IMR-90 (cell line): Measurements from ENCODE around the gene MRE11. TPM values are rescaled to one million over a fixed set of nuclear protein-coding genes. Genes with fewer than 3 reads are reported as not detected.

Experiments used
- ATAC-seq: fragments of 200-7000 bp; cut with Tn5 transposase; 2 replicates; pipeline ENCODE4 v1.9.1; 2020; ENCODE audit warnings: low read depth, mild to moderate bottlenecking, moderate library complexity
- BruUV-seq: library from RNA; stranded (reverse); fragments of 400-500 nt; replicated peaks from 2 replicates; lab custom pipeline; 2021; lab: Mats Ljungman, UMichigan
- CTCF ChIA-PET: fragments of 300-600 bp; formaldehyde crosslinking; extraction: SDS; loops from one replicate; lab custom pipeline; 2021; ENCODE audit warnings: antibody characterized with exemption; lab: Yijun Ruan, JAX
- POLR2A ChIA-PET: fragments of 300-600 bp; sonication (Branson Sonifier 250); formaldehyde crosslinking; loops from one replicate; lab custom pipeline; 2022; ENCODE audit warnings: antibody characterized with exemption; ENCODE audit not compliant: unreplicated experiment; lab: Charles Lee
- DNase-seq: peaks from one replicate; pipeline ENCODE4 v3.0.0; 2013
- H2AFZ ChIP-seq: replicated peaks from 2 replicates; pipeline ENCODE3; 2013; ENCODE audit warnings: low read length, mild to moderate bottlenecking; ENCODE audit not compliant: poor library complexity
- H2AK5ac ChIP-seq: 2 replicates; pipeline ENCODE4 v1.6.1; 2013; ENCODE audit warnings: low read depth, low read length, inconsistent platforms
- H2AK9ac ChIP-seq: replicated peaks from 2 replicates; pipeline ENCODE3; 2013; ENCODE audit warnings: mild to moderate bottlenecking, low read depth, low read length, moderate library complexity; ENCODE audit not compliant: poor library complexity
- H2BK120ac ChIP-seq: 2 replicates; pipeline ENCODE4 v1.6.1; 2013; ENCODE audit warnings: low read depth, low read length, inconsistent platforms
- H2BK15ac ChIP-seq: 3 replicates; pipeline ENCODE4 v1.6.1; 2013; ENCODE audit warnings: low read depth, low read length, inconsistent platforms
- H2BK20ac ChIP-seq: 2 replicates; pipeline ENCODE4 v1.6.1; 2013; ENCODE audit warnings: low read depth, mild to moderate bottlenecking, inconsistent platforms, low read length, moderate library complexity
- H2BK5ac ChIP-seq: 2 replicates; pipeline ENCODE4 v1.6.1; 2013; ENCODE audit warnings: mild to moderate bottlenecking, low read depth, low read length, inconsistent platforms; ENCODE audit not compliant: poor library complexity, severe bottlenecking
- H3K14ac ChIP-seq: replicated peaks from 2 replicates; pipeline ENCODE4 v1.6.1; 2013; ENCODE audit warnings: low read depth, low read length, inconsistent platforms
- H3K18ac ChIP-seq: 2 replicates; pipeline ENCODE4 v1.6.1; 2013; ENCODE audit warnings: low read depth, low read length, control low read depth
- H3K23ac ChIP-seq: 2 replicates; pipeline ENCODE4 v1.6.1; 2013; ENCODE audit warnings: low read depth, low read length, inconsistent platforms
- H3K27ac ChIP-seq: 2 replicates; pipeline ENCODE4 v1.5.1; 2013; ENCODE audit warnings: mild to moderate bottlenecking, control low read depth, low read length; ENCODE audit not compliant: insufficient read depth
- H3K27me3 ChIP-seq: 2 replicates; pipeline ENCODE4 v1.6.1; 2013; ENCODE audit warnings: low read length; ENCODE audit not compliant: control insufficient read depth, insufficient read depth
- H3K36me3 ChIP-seq: 2 replicates; pipeline ENCODE4 v1.6.1; 2013; ENCODE audit warnings: low read length, mixed read lengths; ENCODE audit not compliant: control insufficient read depth, insufficient read depth
- H3K4ac ChIP-seq: 2 replicates; pipeline ENCODE4 v1.6.1; 2013; ENCODE audit warnings: low read depth, low read length, inconsistent platforms
- H3K4me1 ChIP-seq: 2 replicates; pipeline ENCODE4 v1.6.1; 2013; ENCODE audit warnings: low read length, mixed read lengths; ENCODE audit not compliant: control insufficient read depth, insufficient read depth
- H3K4me2 ChIP-seq: 2 replicates; pipeline ENCODE4 v1.6.1; 2013; ENCODE audit warnings: low read depth, mild to moderate bottlenecking, control low read depth, low read length, moderate library complexity
- H3K4me3 ChIP-seq: 2 replicates; pipeline ENCODE4 v1.5.1; 2013; ENCODE audit warnings: low read depth, mild to moderate bottlenecking, control low read depth, low read length, moderate library complexity; ENCODE audit not compliant: insufficient read depth
- H3K56ac ChIP-seq: 2 replicates; pipeline ENCODE4 v1.6.1; 2013; ENCODE audit warnings: low read length, inconsistent platforms; ENCODE audit not compliant: insufficient read depth; ENCODE audit errors: extremely low read depth
- H3K79me1 ChIP-seq, 2 experiments: 2 replicates each; pipeline ENCODE4 v1.6.1; 2013; ENCODE audit warnings: low read length in 2 of 2, inconsistent platforms in 1 of 2, low read depth in 1 of 2
- H3K9ac ChIP-seq: 2 replicates; pipeline ENCODE4 v1.6.1; 2013; ENCODE audit warnings: low read depth, low read length, control low read depth
- H3K9me1 ChIP-seq: 2 replicates; pipeline ENCODE4 v1.6.1; 2013; ENCODE audit warnings: low read length, inconsistent platforms; ENCODE audit not compliant: insufficient read depth
- H3K9me3 ChIP-seq: 2 replicates; pipeline ENCODE4 v1.6.1; 2013; ENCODE audit warnings: low read length; ENCODE audit not compliant: control insufficient read depth, insufficient read depth
- H4K20me1 ChIP-seq: 2 replicates; pipeline ENCODE4 v1.6.1; 2013; ENCODE audit warnings: low read length, inconsistent platforms; ENCODE audit not compliant: insufficient read depth
- H4K5ac ChIP-seq: 2 replicates; pipeline ENCODE4 v1.6.1; 2013; ENCODE audit warnings: mild to moderate bottlenecking, low read depth, low read length, control low read depth
- H4K8ac ChIP-seq, 2 experiments: 2 replicates each; pipeline ENCODE4 v1.6.1; 2013; ENCODE audit warnings: low read depth in 2 of 2, low read length in 2 of 2, control low read depth in 1 of 2, inconsistent platforms in 1 of 2
- H4K91ac ChIP-seq: 2 replicates; pipeline ENCODE4 v1.6.1; 2013; ENCODE audit warnings: low read depth, low read length, inconsistent platforms; ENCODE audit not compliant: insufficient read depth
- CEBPB ChIP-seq: IDR thresholded peaks from 2 replicates; pipeline ENCODE4 v1.6.1; 2012; ENCODE audit warnings: low read depth, low read length, improper control_type of control experiment
- FOS ChIP-seq: fragments of 150-350 bp; IDR thresholded peaks from 2 replicates; pipeline ENCODE4 v1.6.1; 2016; ENCODE audit warnings: low read depth, low read length
- MAFK ChIP-seq: IDR thresholded peaks from 2 replicates; pipeline ENCODE4 v1.6.1; 2012; ENCODE audit warnings: low read depth, low read length, improper control_type of control experiment
- MAZ ChIP-seq: IDR thresholded peaks from 2 replicates; pipeline ENCODE4 v1.6.1; 2012; ENCODE audit warnings: low read depth, mild to moderate bottlenecking, low read length, improper control_type of control experiment, moderate library complexity, borderline replicate concordance
- MXI1 ChIP-seq: IDR thresholded peaks from 2 replicates; pipeline ENCODE4 v1.6.1; 2012; ENCODE audit warnings: low read depth, mild to moderate bottlenecking, low read length, moderate library complexity, borderline replicate concordance
- NFE2L2 ChIP-seq: fragments of 150-350 bp; IDR thresholded peaks from 2 replicates; pipeline ENCODE4 v1.6.1; 2016; ENCODE audit warnings: low read depth, mild to moderate bottlenecking, low read length
- RAD21 ChIP-seq: IDR thresholded peaks from 2 replicates; pipeline ENCODE4 v1.6.1; 2012; ENCODE audit warnings: low read length, improper control_type of control experiment
- RCOR1 ChIP-seq: IDR thresholded peaks from 2 replicates; pipeline ENCODE4 v1.6.1; 2012; ENCODE audit warnings: mild to moderate bottlenecking, low read length, improper control_type of control experiment; ENCODE audit not compliant: insufficient replicate concordance
- RFX5 ChIP-seq: IDR thresholded peaks from 2 replicates; pipeline ENCODE4 v1.8.0; 2012; ENCODE audit warnings: low read depth, mild to moderate bottlenecking, low read length, moderate library complexity
- WGBS, 2 experiments: methylation state at CpG; one replicate each; pipeline versions ENCODE4 v1.1.5 to v1.1.7; 2013; ENCODE audit warnings: missing lambda C conversion rate in 2 of 2; ENCODE audit not compliant: insufficient read length in 1 of 2; ENCODE audit errors: extremely low coverage in 2 of 2; 5-methylcytosine and 5-hydroxymethylcytosine counted together
- dilution Hi-C: fragments of 300-500 bp; cut with HindIII; formaldehyde crosslinking; loops from one replicate; pipeline ENCODE4 v1.14.3; 2018; ENCODE audit warnings: low sequenced_read_pairs; ENCODE audit not compliant: unreplicated experiment
- in situ Hi-C: fragments of 300-500 bp; cut with MboI; formaldehyde crosslinking; loops from 3 replicates; pipeline ENCODE4 v1.14.3; 2019; ENCODE audit warnings: low sequenced_read_pairs, inconsistent platforms, mixed read lengths
- intact Hi-C: fragments of 100-400 bp; cut with micrococcal nuclease; formaldehyde crosslinking; loops from 2 replicates; pipeline ENCODE4 v1.10.0; 2022
- polyA plus RNA-seq, 3 experiments: library from polyadenylated mRNA; depleted of rRNA; stranded (reverse); fragments of >200 nt; gene quantifications; 2 replicates each; pipeline ENCODE4 v1.2.3, GENCODE V29; 2012; ENCODE audit warnings: low replicate concordance in 1 of 3
- total RNA-seq: library from RNA; depleted of rRNA; stranded (reverse); fragments of >200 nt; gene quantifications from 2 replicates; pipeline ENCODE4 v1.2.3, GENCODE V29; 2012
- TF ChIP-seq, protein P1 (sequence below): conservative IDR thresholded peaks from 2 replicates; pipeline ENCODE4 v1.5.1; 2012; ENCODE audit warnings: mild to moderate bottlenecking, low read depth, low read length, improper control_type of control experiment
- TF ChIP-seq, protein P2 (sequence below): fragments of 150-350 bp; IDR thresholded peaks from 2 replicates; pipeline ENCODE4 v1.6.1; 2016; ENCODE audit warnings: low read depth, mild to moderate bottlenecking, low read length, moderate library complexity, borderline replicate concordance
- TF ChIP-seq, protein P3 (sequence below): fragments of 150-350 bp; IDR thresholded peaks from 2 replicates; pipeline ENCODE4 v1.6.1; 2017; ENCODE audit warnings: mild to moderate bottlenecking, antibody characterized with exemption, low read length, low read depth

Gene MRE11
- total and polyA plus RNA-seq, 2 of the 4 experiments (the other 2 are of a cell fraction), result 9.0 to 15.6 TPM

DNA sequence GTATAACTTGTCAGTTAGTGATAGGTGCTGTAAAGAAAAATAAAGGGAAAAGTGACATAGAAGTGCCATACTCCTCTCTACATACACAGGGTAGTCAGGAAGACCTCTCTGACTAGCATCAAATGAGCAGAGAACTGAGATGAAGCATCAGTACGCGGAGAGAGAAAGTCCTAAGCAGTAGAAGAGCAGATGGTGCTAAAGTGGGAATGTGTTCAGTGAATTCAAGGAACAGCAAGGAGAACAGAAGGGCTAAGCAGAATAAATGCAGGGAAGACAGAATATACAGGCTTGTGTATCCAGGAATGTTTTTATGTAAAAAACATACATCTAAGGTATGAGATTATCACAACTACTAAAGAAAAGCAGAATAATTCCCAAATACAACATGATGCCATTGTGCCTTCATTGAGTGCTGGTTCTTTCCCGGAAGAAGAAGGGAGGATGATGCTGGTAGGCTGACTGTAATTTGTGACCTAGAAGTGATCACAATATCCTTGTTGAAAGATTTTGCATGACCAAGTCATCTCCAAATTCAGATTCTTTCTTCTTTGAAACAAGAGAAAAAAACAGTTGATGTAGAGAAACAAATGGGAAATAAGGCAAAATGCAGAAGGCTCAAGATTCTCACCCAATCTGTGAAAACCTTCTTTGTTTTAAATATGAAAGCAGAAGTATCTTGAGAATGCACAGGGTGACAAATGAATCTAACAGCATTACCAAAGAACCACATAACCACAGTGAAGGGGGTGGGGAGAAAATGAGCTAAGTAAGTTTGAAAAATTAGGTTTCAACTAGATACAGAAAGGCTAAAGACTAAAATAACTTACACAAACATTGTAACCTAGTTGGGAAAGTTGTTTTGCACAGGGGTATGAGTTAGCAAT lies 20.5 kb downstream of the MRE11 start (continued):
- TF ChIP-seq NFE2L2, result no peak

DNA sequence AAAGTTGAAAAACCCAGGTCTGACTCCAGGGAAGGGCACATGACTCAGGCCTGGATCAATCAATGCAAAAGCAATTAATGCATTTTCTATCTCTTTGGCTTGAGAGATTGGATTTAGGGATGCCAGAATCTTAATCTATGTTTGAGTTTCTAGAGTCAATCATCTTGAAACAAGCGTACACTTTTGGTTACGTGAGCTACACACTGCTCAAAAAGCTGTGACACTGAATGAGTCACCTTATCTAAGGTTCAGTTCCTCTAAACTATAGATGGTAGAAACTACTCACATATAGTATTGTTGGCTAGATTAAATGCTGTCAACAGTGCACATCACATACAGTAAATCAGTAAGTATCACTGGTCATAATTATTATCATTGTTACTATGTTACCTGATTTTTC lies 24.2 kb downstream of the MRE11 start:
- CTCF ChIA-PET, result interaction anchor here (0.8 kb wide), 1 partner anchor 19 kb away, joined by 3 read pairs; no protein-coding TSS in a partner anchor
- no peak overlapping the region for H2BK120ac ChIP-seq
- H3K79me1 ChIP-seq, result no peaks in the 10 kb centered on the region
- H2BK15ac ChIP-seq, result no peak overlapping the region
- no peak overlapping the region for H3K18ac ChIP-seq
- H3K4me1 ChIP-seq, result no peaks in the 10 kb centered on the region
- no peak overlapping the region for H3K4me2 ChIP-seq
- H3K36me3 ChIP-seq, result peaks cover 4% of the 10 kb centered on the region; the same call in 1 of the 2 replicates
- no peak overlapping the region for H4K5ac ChIP-seq
- POLR2A ChIA-PET, result no interaction called here
- no peak overlapping the region for H3K23ac ChIP-seq
- intact Hi-C loops (no loop called here), dilution Hi-C loops (no loop called here), in situ Hi-C loops (no loop called here)
- no peak overlapping the region for H3K4me3 ChIP-seq
- BruUV-seq, result no TSS peak
- no peak overlapping the region for H3K14ac ChIP-seq
- no peak overlapping the region for H3K56ac ChIP-seq
- H3K9me3 ChIP-seq, result no peaks in the 10 kb centered on the region
- H4K20me1 ChIP-seq, result no peaks in the 10 kb centered on the region
- no peak overlapping the region for H2BK20ac ChIP-seq
- H4K8ac ChIP-seq, result no peak overlapping the region
- WGBS, 2 experiments, result no CpG with 5 or more reads among the region's 2 CpGs
- no peak overlapping the region for H4K91ac ChIP-seq
- no peak overlapping the region for H2BK5ac ChIP-seq
- H3K9me1 ChIP-seq, result no peaks in the 10 kb centered on the region
- DNase-seq, result peak; percentile 10
- no peak overlapping the region for H3K27ac ChIP-seq
- no peak for ATAC-seq
- H3K4ac ChIP-seq, result no peak overlapping the region
- H3K27me3 ChIP-seq, result no peaks in the 10 kb centered on the region
- H2AFZ ChIP-seq, result no peak overlapping the region
- H2AK9ac ChIP-seq, result no peak overlapping the region
- no peak overlapping the region for H2AK5ac ChIP-seq
- H3K9ac ChIP-seq, result no peak overlapping the region
- TF ChIP-seq MAZ (no peak), MXI1 (no peak), RAD21 (no peak), FOS (no peak), MAFK (no peak), RFX5 (no peak), RCOR1 (no peak), CEBPB (no peak), NFE2L2 (no peak)
- TF ChIP-seq, protein P1, sequence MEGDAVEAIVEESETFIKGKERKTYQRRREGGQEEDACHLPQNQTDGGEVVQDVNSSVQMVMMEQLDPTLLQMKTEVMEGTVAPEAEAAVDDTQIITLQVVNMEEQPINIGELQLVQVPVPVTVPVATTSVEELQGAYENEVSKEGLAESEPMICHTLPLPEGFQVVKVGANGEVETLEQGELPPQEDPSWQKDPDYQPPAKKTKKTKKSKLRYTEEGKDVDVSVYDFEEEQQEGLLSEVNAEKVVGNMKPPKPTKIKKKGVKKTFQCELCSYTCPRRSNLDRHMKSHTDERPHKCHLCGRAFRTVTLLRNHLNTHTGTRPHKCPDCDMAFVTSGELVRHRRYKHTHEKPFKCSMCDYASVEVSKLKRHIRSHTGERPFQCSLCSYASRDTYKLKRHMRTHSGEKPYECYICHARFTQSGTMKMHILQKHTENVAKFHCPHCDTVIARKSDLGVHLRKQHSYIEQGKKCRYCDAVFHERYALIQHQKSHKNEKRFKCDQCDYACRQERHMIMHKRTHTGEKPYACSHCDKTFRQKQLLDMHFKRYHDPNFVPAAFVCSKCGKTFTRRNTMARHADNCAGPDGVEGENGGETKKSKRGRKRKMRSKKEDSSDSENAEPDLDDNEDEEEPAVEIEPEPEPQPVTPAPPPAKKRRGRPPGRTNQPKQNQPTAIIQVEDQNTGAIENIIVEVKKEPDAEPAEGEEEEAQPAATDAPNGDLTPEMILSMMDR, result no peak
- TF ChIP-seq, protein P2, sequence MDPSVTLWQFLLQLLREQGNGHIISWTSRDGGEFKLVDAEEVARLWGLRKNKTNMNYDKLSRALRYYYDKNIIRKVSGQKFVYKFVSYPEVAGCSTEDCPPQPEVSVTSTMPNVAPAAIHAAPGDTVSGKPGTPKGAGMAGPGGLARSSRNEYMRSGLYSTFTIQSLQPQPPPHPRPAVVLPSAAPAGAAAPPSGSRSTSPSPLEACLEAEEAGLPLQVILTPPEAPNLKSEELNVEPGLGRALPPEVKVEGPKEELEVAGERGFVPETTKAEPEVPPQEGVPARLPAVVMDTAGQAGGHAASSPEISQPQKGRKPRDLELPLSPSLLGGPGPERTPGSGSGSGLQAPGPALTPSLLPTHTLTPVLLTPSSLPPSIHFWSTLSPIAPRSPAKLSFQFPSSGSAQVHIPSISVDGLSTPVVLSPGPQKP, result no peak
- TF ChIP-seq, protein P3, sequence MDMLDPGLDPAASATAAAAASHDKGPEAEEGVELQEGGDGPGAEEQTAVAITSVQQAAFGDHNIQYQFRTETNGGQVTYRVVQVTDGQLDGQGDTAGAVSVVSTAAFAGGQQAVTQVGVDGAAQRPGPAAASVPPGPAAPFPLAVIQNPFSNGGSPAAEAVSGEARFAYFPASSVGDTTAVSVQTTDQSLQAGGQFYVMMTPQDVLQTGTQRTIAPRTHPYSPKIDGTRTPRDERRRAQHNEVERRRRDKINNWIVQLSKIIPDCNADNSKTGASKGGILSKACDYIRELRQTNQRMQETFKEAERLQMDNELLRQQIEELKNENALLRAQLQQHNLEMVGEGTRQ, result no peak
